DOHH2 (cell line): Measurements from ENCODE around the gene TSPAN12.

Experiments used
- CTCF ChIP-seq: fragments of 200-600 bp; sonication (generic); IDR thresholded peaks from one replicate; pipeline ENCODE4 v1.5.1; 2014; ENCODE audit warnings: antibody characterized with exemption, mild to moderate bottlenecking, low read depth, low read length; ENCODE audit not compliant: poor library complexity, severe bottlenecking
- EZH2phosphoT487 ChIP-seq: fragments of 200-600 bp; sonication (generic); IDR thresholded peaks from 2 replicates; pipeline ENCODE4 v1.6.1; 2017; ENCODE audit warnings: borderline replicate concordance, mild to moderate bottlenecking, antibody characterized with exemption, low read length, moderate library complexity, mixed read lengths

GRCh38 chr7:120774481-120774880 is 83.5 kb downstream of the TSPAN12 start:
- no peak for TF ChIP-seq CTCF
- TF ChIP-seq EZH2phosphoT487: no peak
